GM19395 (cell line): ENCODE measurements around the gene PIP4K2C.
A peak's percentile ranks its signal among the peaks of the same experiment; 100 is the strongest.
"Not testable (repeated sequence)": the region's sequence is repeated elsewhere in the genome, so short reads cannot be mapped to it uniquely, and the experiment has no call there.

Experiments used
- ATAC-seq: cut with Tn5 transposase; IDR thresholded peaks from one replicate; pipeline ENCODE4 v1.9.1; 2021; ENCODE audit warnings: mild to moderate bottlenecking, moderate library complexity; ENCODE audit not compliant: unreplicated experiment

Gene PIP4K2C

GRCh38 chr12:57584050-57584449 lies 6.9 kb upstream of the PIP4K2C start:
- no peak for ATAC-seq

GRCh38 chr12:57584690-57585089 lies 6.3 kb upstream of the PIP4K2C start:
- ATAC-seq = no peak

GRCh38 chr12:57585156-57585555 lies 5.8 kb upstream of the PIP4K2C start:
- no peak for ATAC-seq

- ATAC-seq = no peak
Measured at GRCh38 chr12:57586128-57586527, 4.9 kb upstream of the PIP4K2C start.

- no peak for ATAC-seq
Measured at GRCh38 chr12:57586832-57587429, 4.1 kb upstream of the PIP4K2C start.

GRCh38 chr12:57588951-57589610 lies 1.9 kb upstream of the PIP4K2C start:
- not testable (repeated sequence) for ATAC-seq

GRCh38 chr12:57590479-57590863 lies 521 bp upstream of the PIP4K2C start:
- ATAC-seq = peak; percentile 12

GRCh38 chr12:57591782-57592325 lies 862 bp downstream of the PIP4K2C start:
- ATAC-seq = no peak

GRCh38 chr12:57592551-57593165 lies 1.7 kb downstream of the PIP4K2C start:
- no peak for ATAC-seq

- ATAC-seq = no peak
Measured at GRCh38 chr12:57593187-57593586, 2.2 kb downstream of the PIP4K2C start.

GRCh38 chr12:57600395-57600794 lies 9.4 kb downstream of the PIP4K2C start:
- ATAC-seq = no peak

GRCh38 chr12:57602544-57602943 lies 11.6 kb downstream of the PIP4K2C start:
- ATAC-seq = no peak

GRCh38 chr12:57603324-57603723 lies 12.3 kb downstream of the PIP4K2C start:
- ATAC-seq = no peak

- ATAC-seq = no peak
Measured at GRCh38 chr12:57603815-57604453, 12.9 kb downstream of the PIP4K2C start.

- ATAC-seq = peak; percentile 55
Measured at GRCh38 chr12:57604454-57604991, 13.5 kb downstream of the PIP4K2C start, which contains the start of gene DTX3. Gene DTX3 (plus strand): TSS chr12:57604824. CDS start chr12:57606518, 1,694 bp downstream.

GRCh38 chr12:57604992-57605810 lies 14.2 kb downstream of the PIP4K2C start:
- ATAC-seq = peak; percentile 34

GRCh38 chr12:57605811-57606311 lies 14.9 kb downstream of the PIP4K2C start:
- no peak for ATAC-seq

- ATAC-seq = no peak
Measured at GRCh38 chr12:57606399-57606798, 15.4 kb downstream of the PIP4K2C start.

GRCh38 chr12:57606821-57607220 lies 15.8 kb downstream of the PIP4K2C start:
- no peak for ATAC-seq
